Measurements from ENCODE around the gene ADCY9. TPM values are rescaled to one million over a fixed set of nuclear protein-coding genes. Genes with fewer than 3 reads are reported as not detected.

The ADCY9 gene
- total RNA-seq, 1 donor from 2014 or later: 30.4 TPM

- H3K4me3 Mint-ChIP-seq (ENCODE audit: unreplicated experiment): no peak overlapping the region
- peaks cover 2% of the 10 kb centered on the region for H3K9me3 Mint-ChIP-seq (ENCODE audit: unreplicated experiment)
- peaks cover 11% of the 10 kb centered on the region for H3K4me1 Mint-ChIP-seq (ENCODE audit: low read depth, unreplicated experiment)
- peaks cover 4% of the 10 kb centered on the region for H3K27me3 Mint-ChIP-seq (ENCODE audit: unreplicated experiment)
- H3K36me3 Mint-ChIP-seq (ENCODE audit: unreplicated experiment): peaks cover 15% of the 10 kb centered on the region
- H3K27ac Mint-ChIP-seq (ENCODE audit: unreplicated experiment): no peak overlapping the region
- no peak for DNase-seq
- TF ChIP-seq CTCF (IDR thresholded peaks at IDR 0.05; ENCODE audit: partially characterized antibody, unreplicated experiment): no peak
Measured at GRCh38 chr16:3966681-3967080, 149.6 kb downstream of the ADCY9 start.

GRCh38 chr16:3965781-3966582 lies 150.3 kb downstream of the ADCY9 start:
- Mint-ChIP-seq H3K4me1 (ENCODE audit: low read depth, unreplicated experiment) (peaks cover 11% of the 10 kb centered on the region), H3K9me3 (ENCODE audit: unreplicated experiment) (peaks cover 2% of the 10 kb centered on the region), H3K27me3 (ENCODE audit: unreplicated experiment) (peaks cover 4% of the 10 kb centered on the region), H3K4me3 (ENCODE audit: unreplicated experiment) (no peak overlapping the region), H3K27ac (ENCODE audit: unreplicated experiment) (no peak overlapping the region), H3K36me3 (ENCODE audit: unreplicated experiment) (peaks cover 15% of the 10 kb centered on the region)
- DNase-seq: no peak
- no peak for TF ChIP-seq CTCF (IDR thresholded peaks at IDR 0.05; ENCODE audit: partially characterized antibody, unreplicated experiment)

GRCh38 chr16:3965306-3965705 lies 150.9 kb downstream of the ADCY9 start:
- H3K4me1 Mint-ChIP-seq (ENCODE audit: low read depth, unreplicated experiment): peaks cover 11% of the 10 kb centered on the region
- no peak for DNase-seq
- H3K27me3 Mint-ChIP-seq (ENCODE audit: unreplicated experiment): peaks cover 4% of the 10 kb centered on the region
- H3K4me3 Mint-ChIP-seq (ENCODE audit: unreplicated experiment): no peak overlapping the region
- H3K27ac Mint-ChIP-seq (ENCODE audit: unreplicated experiment): no peak overlapping the region
- peaks cover 2% of the 10 kb centered on the region for H3K9me3 Mint-ChIP-seq (ENCODE audit: unreplicated experiment)
- no peak for TF ChIP-seq CTCF (IDR thresholded peaks at IDR 0.05; ENCODE audit: partially characterized antibody, unreplicated experiment)
- H3K36me3 Mint-ChIP-seq (ENCODE audit: unreplicated experiment): peaks cover 15% of the 10 kb centered on the region

GRCh38 chr16:3964686-3965290 lies 151.5 kb downstream of the ADCY9 start:
- TF ChIP-seq CTCF (IDR thresholded peaks at IDR 0.05; ENCODE audit: partially characterized antibody, unreplicated experiment): no peak
- DNase-seq: no peak
- no peak overlapping the region for H3K27ac Mint-ChIP-seq (ENCODE audit: unreplicated experiment)
- H3K36me3 Mint-ChIP-seq (ENCODE audit: unreplicated experiment): peaks cover 15% of the 10 kb centered on the region
- peaks cover 11% of the 10 kb centered on the region for H3K4me1 Mint-ChIP-seq (ENCODE audit: low read depth, unreplicated experiment)
- peaks cover 2% of the 10 kb centered on the region for H3K9me3 Mint-ChIP-seq (ENCODE audit: unreplicated experiment)
- no peak overlapping the region for H3K4me3 Mint-ChIP-seq (ENCODE audit: unreplicated experiment)
- H3K27me3 Mint-ChIP-seq (ENCODE audit: unreplicated experiment): peaks cover 4% of the 10 kb centered on the region
